Prostate gland (tissue), 2 donors: Measurements from ENCODE around the gene MYO16. TPM values are rescaled to one million over a fixed set of nuclear protein-coding genes. Genes with fewer than 3 reads are reported as not detected.

Experiments
- DNase-seq: peaks from one replicate; pipeline ENCODE4 v3.0.0-alpha.2; 2019; ENCODE audit warnings: low spot score
- H3K27ac ChIP-seq, 2 donors: fragments of 200-600 bp; sonication (generic); 2 replicates each; pipeline ENCODE4 v1.5.1; 2017 to 2019
- H3K27me3 ChIP-seq: fragments of 200-600 bp; sonication (generic); replicated peaks from 2 replicates; pipeline ENCODE4 v1.5.1; 2019; ENCODE audit not compliant: insufficient read depth
- H3K36me3 ChIP-seq, 2 donors: fragments of 200-600 bp; sonication (generic); 1 replicate in 1 of 2; 2 replicates in 1 of 2; pipeline versions ENCODE4 v1.5.1 to v1.8.1; 2017 to 2019
- H3K4me1 ChIP-seq: fragments of 200-600 bp; sonication (generic); replicated peaks from 2 replicates; pipeline ENCODE4 v1.5.1; 2019
- H3K4me3 ChIP-seq, 2 donors: fragments of 200-600 bp; sonication (generic); 2 replicates each; pipeline ENCODE4 v1.5.1; 2017 to 2019
- H3K9me3 ChIP-seq: fragments of 200-600 bp; sonication (generic); 2 replicates; pipeline ENCODE4 v1.5.1; 2017
- POLR2A ChIP-seq: fragments of 450-650 bp; IDR thresholded peaks from one replicate; pipeline ENCODE4 v1.6.1; 2016; ENCODE audit warnings: antibody characterized with exemption, mild to moderate bottlenecking
- POLR2AphosphoS5 ChIP-seq: sonication (generic); formaldehyde crosslinking; IDR thresholded peaks from one replicate; pipeline ENCODE4 v1.6.1; 2017; ENCODE audit warnings: antibody characterized with exemption
- WGBS: methylation state at CpG from one replicate; pipeline ENCODE4 v1.1.5; 2018; 5-methylcytosine and 5-hydroxymethylcytosine counted together
- intact Hi-C: fragments of 100-400 bp; cut with DNase I; formaldehyde crosslinking; loops from one replicate; pipeline ENCODE4 v1.14.2; 2022
- total RNA-seq, 2 donors: library from RNA; depleted of rRNA; stranded (reverse); fragments of >200 nt; gene quantifications; one replicate each; pipeline ENCODE4 v1.1.0, GENCODE V29; 2016
- TF ChIP-seq, protein P1 (sequence below), 4 experiments: fragments of 200-600 bp in 2 of 4; fragments of 450-650 bp in 2 of 4; sonication (generic) in 2 of 4; IDR thresholded peaks; 1 replicate in 3 of 4; 2 replicates in 1 of 4; pipeline ENCODE4 v1.5.1; 2016 to 2019; ENCODE audit warnings: antibody characterized with exemption in 4 of 4, mild to moderate bottlenecking in 2 of 4, moderate library complexity in 2 of 4

The MYO16 gene
- total RNA-seq, 2 donors from 2014 or later, result 0.14 to 0.85 TPM

DNA sequence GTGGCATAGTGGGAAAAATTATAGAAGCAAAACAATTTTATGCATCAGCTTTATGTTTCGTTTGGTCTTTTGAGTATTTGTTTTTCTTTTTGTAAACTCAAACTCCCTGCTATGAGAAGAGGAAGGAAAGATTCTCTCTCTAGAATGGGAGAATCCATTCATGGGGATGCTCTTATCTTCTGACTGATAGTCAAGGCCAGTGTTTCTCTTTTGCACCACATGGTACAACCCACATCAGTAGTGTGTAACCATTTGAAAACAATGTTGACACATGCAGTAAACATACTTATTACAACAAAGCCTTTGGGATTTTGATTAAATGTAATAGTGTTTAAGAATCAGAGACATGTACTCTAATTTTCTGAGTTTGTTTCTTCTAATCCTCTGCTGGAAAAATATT is 490.5 kb downstream of the MYO16 start:
- H3K36me3 ChIP-seq, result no peaks in the 10 kb centered on the region
- no peak overlapping the region for H3K4me3 ChIP-seq
- no peak overlapping the region for H3K27ac ChIP-seq
- no peaks in the 10 kb centered on the region for H3K4me1 ChIP-seq
- WGBS, result 89% methylated on average over 1 of the region's 1 CpG
- DNase-seq, result no peak
- no peaks in the 10 kb centered on the region for H3K9me3 ChIP-seq
- H3K27me3 ChIP-seq, result no peaks in the 10 kb centered on the region
- TF ChIP-seq POLR2AphosphoS5, result no peak
- TF ChIP-seq, protein P1, sequence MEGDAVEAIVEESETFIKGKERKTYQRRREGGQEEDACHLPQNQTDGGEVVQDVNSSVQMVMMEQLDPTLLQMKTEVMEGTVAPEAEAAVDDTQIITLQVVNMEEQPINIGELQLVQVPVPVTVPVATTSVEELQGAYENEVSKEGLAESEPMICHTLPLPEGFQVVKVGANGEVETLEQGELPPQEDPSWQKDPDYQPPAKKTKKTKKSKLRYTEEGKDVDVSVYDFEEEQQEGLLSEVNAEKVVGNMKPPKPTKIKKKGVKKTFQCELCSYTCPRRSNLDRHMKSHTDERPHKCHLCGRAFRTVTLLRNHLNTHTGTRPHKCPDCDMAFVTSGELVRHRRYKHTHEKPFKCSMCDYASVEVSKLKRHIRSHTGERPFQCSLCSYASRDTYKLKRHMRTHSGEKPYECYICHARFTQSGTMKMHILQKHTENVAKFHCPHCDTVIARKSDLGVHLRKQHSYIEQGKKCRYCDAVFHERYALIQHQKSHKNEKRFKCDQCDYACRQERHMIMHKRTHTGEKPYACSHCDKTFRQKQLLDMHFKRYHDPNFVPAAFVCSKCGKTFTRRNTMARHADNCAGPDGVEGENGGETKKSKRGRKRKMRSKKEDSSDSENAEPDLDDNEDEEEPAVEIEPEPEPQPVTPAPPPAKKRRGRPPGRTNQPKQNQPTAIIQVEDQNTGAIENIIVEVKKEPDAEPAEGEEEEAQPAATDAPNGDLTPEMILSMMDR (IDR thresholded peaks at IDR 0.05), result no peak
- TF ChIP-seq POLR2A, result no peak
- intact Hi-C loops, result no loop called here

DNA sequence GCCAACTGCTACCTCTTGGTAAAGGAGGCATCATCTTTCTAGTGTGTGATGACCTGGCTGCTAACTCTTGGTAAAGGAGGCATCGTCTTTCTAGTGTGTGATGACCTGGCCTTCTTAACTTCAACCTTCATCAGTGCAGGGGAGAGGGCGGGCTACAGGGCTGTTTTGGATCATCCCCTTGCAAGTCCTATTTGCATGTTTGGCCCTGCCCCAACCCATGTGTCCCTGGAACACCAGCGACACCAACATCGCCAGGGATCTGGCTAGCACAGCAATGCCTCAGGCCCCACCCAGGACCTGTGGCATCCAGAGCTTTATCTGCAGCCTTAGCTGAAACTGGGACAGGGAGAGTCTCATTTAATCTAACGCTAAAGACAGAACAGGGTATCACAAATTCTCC is 492.4 kb downstream of the MYO16 start:
- Histone ChIP-seq H3K36me3 (no peaks in the 10 kb centered on the region), H3K4me1 (no peaks in the 10 kb centered on the region), H3K27ac (no peak overlapping the region), H3K27me3 (no peaks in the 10 kb centered on the region), H3K9me3 (no peaks in the 10 kb centered on the region), H3K4me3 (no peak overlapping the region)
- intact Hi-C loops, result no loop called here
- DNase-seq, result no peak
- 99% methylated on average over 5 of the region's 5 CpGs for WGBS
- no peak for TF ChIP-seq POLR2A
- no peak for TF ChIP-seq POLR2AphosphoS5
- TF ChIP-seq, protein P1 (IDR thresholded peaks at IDR 0.05), result no peak

DNA sequence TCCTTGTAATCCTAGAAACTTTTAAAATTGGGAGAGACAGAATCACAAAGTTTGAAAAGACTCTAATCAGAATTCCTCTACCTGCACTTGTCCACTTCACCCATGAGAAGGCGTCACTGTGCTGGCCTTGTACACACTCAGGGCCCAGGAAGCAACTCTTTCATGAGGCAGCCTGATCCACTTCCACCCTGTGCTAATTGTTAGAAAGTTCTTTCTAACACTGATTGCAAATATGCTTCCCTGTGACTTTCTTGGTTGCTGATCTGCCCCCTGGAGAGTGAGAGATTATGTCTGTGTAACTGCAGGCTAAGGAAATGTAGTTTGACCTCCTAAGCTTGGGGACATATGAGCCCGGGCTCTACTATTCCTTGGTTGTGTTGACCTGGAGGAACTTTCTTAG is 494.6 kb downstream of the MYO16 start:
- WGBS, result 84% methylated on average over 2 of the region's 2 CpGs

DNA sequence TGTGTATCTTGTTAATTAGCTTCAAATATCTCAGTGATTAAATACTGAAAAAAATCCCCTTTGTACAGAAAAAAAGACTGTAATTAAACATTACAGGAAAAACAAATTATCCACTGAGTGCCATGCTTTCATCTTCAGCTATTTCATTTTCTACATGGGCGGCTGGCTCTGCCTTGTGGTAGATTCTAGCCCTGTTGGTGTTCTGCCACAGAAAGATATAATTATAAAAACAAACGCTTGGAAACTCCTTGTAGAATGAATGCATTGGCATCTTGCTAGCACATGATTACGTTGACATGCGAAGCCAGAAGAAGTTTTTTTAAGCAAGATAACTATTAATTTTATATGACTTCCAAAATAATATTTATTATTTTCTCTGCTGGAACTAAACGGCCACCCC is 496.8 kb downstream of the MYO16 start:
- no peaks in the 10 kb centered on the region for H3K4me1 ChIP-seq
- intact Hi-C loops, result no loop called here
- H3K27me3 ChIP-seq, result no peaks in the 10 kb centered on the region
- H3K27ac ChIP-seq, result no peak overlapping the region
- no peak for DNase-seq
- H3K4me3 ChIP-seq, result no peak overlapping the region
- H3K36me3 ChIP-seq, result no peaks in the 10 kb centered on the region
- WGBS, result 73% methylated on average over 5 of the region's 5 CpGs
- TF ChIP-seq, protein P1 (IDR thresholded peaks at IDR 0.05), result no peak
- TF ChIP-seq POLR2AphosphoS5 (no peak), POLR2A (no peak)
- no peaks in the 10 kb centered on the region for H3K9me3 ChIP-seq

More for the DNA sequence above, 494.6 kb downstream of the MYO16 start:
- DNase-seq, result no peak
- no peaks in the 10 kb centered on the region for H3K36me3 ChIP-seq
- no peak overlapping the region for H3K4me3 ChIP-seq
- no peaks in the 10 kb centered on the region for H3K4me1 ChIP-seq
- H3K9me3 ChIP-seq, result no peaks in the 10 kb centered on the region
- H3K27me3 ChIP-seq, result no peaks in the 10 kb centered on the region
- TF ChIP-seq, protein P1 (IDR thresholded peaks at IDR 0.05), result no peak
- no peak for TF ChIP-seq POLR2AphosphoS5
- no peak for TF ChIP-seq POLR2A
- no peak overlapping the region for H3K27ac ChIP-seq
- intact Hi-C loops, result no loop called here

DNA sequence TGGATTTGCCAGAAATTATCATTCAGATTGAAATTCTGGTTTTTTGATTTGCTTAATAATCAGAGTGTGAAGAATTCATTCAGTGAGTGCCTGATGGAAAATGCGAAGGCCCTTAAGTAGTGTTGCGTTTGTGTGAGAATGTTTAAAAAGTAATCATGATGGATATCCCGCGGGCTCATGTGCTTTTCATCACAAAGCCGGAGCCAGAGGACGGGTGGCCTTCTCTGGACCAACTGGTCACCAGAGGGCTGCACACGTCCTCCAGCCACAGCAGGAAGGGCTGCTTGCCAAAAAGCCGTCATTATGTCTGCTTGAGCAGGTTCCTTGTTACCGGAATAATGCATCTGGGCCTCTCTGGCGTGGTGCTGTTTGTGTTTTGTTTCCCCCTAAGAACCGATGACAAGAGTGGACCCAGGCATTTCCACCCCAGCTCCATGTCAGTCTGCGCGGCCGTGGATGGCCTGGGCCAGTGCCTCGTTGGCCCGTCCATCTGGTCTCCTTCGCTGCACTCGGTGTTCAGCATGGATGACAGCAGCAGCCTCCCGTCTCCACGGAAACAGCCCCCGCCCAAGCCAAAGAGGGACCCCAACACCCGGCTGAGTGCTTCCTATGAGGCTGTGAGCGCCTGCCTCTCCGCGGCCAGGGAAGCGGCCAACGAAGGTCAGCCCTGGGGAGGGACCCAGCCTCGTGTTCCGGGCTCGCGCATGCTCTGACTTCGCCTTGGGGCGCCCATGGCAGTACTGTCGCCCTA is 497.7 kb downstream of the MYO16 start:
- H3K36me3 ChIP-seq, result no peaks in the 10 kb centered on the region
- 92% methylated on average over 34 of the region's 34 CpGs for WGBS
- H3K4me3 ChIP-seq, result no peak overlapping the region
- H3K27ac ChIP-seq, result no peak overlapping the region
- H3K9me3 ChIP-seq, result no peaks in the 10 kb centered on the region
- no peaks in the 10 kb centered on the region for H3K27me3 ChIP-seq
- no peak for DNase-seq
- intact Hi-C loops, result no loop called here
- no peaks in the 10 kb centered on the region for H3K4me1 ChIP-seq
- TF ChIP-seq, protein P1 (IDR thresholded peaks at IDR 0.05), result no peak
- TF ChIP-seq POLR2AphosphoS5 (no peak), POLR2A (no peak)
